T1000 (cell line): ENCODE data around the gene KIRREL1.

Experiments
- DNase-seq: peaks from one replicate; lab custom pipeline; 2025; ENCODE audit warnings: mixed read lengths; lab: John Stamatoyannopoulos, UW

The KIRREL1 gene

DNA sequence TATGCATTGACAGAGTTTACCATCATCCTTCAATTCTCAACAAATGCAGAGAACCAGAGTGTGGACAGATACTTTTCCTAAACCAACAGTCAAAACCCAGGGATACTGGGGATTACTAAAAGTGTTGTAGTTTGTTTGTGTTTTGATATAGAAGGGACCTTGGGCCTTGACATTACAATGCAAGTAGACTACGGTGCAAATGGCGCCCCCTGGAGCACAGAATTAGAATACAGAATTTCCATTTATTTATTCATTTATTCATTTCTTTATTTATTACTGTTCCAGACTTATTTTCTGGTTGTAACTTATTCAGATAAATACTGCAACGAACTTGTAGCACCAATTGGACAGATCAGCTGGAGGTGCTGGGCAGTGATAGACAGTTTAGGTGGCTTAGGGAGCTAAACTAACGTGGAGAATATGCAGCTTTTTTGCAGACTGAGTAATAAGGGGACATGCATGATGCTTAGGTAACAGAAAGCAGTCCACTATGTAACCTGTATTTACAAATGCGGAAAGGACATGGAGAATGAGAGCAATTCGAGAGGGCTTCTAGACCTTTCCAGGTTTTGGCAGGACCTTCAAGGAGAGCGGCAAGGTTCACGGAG is 42.6 kb downstream of the KIRREL1 start:
- no peak for DNase-seq

DNA sequence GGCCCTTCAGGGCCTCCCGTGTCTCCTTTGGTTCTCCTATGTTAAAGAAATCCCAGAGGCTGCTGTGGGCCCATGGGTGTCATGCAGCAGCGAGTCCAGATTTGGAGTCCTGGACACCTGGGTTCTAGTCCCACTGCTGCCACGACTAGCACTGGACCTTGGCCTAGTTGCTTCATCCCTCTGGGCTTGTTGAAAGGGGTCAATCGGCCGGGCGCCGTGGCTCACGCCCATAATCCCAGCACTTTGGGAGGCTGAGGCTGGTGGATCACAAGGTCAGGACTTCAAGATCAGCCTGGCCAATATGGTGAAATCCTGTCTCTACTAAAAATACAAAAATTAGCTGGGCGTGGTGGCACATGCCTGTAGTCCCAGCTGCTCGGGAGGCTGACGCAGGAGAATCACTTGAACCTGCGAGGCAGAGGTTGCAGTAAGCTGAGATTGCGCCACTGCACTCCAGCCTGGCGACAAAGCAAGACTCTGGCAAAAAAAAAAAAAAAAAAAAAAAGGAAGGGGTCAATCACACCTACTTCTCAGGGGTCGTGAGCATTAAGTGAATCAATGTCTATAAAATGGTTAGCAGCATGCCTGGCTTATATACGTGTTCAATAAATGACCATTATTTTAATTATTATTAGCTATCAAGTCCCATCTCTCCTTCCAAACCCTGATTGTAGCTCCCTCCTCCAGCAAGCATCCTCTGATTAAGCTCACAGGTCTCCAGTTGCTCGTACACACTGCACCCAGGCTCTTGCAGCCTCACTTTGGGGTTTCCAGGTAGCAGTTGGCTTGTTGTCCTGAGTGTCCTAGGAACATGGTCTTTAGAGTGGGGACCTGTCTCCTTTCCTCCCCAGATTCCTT is 43.8 kb downstream of the KIRREL1 start:
- peak; percentile 54 for DNase-seq

DNA sequence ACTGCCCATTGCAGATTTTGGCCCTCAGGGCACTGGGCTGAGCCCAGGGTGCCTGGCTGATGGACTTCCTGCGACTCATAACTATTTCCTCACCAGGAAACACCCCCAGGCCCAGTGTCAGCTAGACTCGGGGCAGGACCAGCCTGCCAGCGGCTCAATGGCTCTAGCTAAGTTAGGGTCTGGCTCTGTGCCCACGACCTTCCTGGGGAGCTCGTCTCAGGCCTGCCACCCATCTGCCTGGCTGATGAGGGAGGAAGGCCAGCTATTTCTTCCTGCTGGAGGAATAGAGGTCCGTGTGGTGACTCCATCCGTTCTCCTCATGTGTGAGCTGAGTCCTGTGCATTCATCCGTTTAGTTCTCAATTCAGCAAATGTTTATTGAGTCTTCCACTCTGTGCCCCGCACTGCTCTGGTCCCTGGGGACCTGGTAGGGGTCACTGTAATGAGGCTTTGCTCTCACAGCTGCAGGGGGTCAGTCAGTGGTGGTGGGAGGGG is 44.5 kb downstream of the KIRREL1 start:
- peak; percentile 54 for DNase-seq

DNA sequence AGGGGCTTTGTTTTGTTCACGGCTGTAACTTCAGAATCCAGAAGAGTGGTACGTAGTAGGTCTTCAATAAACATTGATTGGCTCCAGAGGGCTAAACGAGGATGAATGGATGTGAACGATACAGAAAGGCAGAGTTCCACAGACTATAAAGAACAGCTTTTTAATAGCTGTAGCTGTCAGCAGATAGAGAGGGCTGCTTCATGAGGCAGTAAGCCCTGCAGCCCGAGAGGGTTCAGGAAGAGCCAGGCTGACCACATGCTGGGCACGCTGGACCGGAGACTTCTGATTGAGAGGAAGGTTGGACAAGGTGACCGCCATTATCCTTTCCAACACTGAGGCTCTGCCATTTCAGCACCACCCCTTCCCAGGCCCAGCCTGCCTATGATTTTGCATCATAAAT is 45.3 kb downstream of the KIRREL1 start:
- DNase-seq: no peak

DNA sequence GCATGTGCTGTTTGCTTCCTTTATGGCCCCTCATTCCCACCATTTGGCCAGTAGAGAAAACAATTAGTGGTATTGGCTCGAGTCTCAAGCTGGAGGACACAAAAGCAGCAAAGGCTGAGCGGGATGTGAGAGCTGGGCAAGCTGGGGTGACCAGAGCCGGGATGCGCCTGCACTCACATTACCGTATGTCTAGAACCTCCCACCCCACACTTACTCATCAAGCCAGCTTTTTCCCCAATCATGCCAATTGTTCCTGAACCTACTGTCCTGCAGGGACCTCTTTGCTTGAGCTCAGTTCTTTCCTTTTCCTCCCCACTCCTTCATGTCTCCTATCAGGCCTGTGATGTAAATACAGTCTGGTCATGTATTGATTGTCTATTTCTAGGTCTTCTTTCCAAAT is 45.9 kb downstream of the KIRREL1 start:
- no peak for DNase-seq

DNA sequence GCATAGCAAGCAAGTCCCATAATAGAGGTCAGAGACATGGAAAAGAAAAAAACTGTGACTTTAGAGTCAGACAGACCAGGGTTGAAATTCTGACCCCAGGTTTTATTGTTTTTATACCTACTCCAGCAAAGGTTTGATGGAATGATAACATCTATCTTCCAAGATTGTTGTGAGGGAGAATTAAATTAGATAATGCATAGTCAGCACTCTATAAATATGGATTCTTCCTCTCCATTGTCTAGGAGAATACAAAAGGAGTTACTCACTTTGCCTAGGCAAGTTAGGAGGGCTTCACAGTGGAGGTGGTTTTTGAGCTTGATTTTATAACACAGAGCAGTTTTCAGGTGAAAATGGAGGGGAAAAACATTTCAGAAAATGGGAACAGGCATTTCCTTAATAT is 46.9 kb downstream of the KIRREL1 start:
- DNase-seq: no peak

DNA sequence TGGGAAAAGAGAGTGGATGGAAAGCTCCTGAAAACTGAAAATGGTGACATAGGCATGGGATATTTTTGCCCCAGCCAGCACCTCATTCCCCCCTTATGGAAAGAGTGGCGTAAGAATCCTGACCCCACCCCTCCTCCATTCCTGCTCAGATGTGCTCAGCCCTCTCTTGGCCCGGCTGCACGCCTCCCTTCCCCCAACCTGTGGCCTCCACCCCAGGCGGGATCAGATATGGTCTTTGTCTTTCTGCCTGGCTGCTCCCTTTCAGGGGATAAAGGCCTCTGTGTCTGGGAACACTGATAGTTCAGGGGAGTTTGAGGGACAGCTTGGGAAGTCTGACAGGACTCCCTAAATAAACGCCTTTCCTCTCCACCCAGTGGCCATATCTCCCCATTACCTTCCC is 49.8 kb downstream of the KIRREL1 start:
- no peak for DNase-seq

DNA sequence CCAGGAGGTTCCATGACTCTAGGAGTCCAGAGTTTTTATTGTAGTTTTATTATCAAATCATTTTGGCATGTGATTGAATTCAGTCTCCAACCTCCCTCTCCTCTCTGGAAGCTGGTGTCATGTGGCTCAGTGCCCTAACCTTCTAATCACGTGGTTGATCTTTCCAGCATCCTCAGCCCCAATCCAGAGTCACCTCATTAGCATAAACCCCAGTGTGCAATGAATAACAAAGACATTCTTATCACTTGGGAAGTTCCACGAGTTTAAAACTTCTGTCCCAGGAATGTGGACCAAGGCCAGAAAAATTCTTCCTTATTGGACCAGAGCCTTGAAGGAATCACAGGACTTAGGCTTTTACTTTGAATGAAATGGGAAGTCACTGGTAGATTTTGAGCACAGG is 52.2 kb downstream of the KIRREL1 start:
- no peak for DNase-seq

DNA sequence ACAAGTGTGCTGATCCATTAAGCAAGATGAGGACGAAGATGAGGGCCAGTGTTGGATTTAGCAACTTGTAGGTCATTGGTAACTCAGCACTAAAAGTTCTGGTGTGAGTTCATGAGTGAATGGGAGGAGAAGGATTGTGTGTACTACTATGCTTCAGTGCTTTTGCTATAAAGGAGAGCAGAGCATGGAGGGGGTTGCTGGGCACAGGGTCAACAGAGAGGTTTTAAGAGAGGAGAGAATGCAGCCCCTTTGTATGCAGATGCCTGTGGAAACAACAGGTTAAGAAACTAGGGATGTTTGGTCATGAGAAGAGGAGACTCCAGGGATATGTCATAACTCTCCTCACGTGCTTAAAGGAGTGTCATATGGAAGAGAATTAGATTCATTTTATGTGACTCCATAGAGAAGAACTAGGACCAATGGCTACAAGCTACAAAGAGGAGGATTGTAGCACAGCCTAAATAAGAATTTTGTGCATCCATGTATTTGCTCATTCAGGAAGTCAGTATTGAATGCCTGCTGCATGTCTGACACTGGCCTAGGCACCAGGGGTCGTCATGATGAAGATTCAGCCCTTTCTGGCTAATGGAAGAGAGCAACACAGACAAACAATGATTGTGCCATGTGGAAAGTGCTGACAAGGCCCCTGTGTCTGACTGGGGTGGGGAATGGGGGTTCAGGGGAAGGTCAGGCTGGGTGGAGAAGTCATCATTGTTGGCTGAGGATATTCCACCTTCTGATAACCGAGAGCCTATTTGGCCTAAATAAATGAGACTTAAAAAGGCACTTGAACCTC is 53.5 kb downstream of the KIRREL1 start:
- DNase-seq: no peak

DNA sequence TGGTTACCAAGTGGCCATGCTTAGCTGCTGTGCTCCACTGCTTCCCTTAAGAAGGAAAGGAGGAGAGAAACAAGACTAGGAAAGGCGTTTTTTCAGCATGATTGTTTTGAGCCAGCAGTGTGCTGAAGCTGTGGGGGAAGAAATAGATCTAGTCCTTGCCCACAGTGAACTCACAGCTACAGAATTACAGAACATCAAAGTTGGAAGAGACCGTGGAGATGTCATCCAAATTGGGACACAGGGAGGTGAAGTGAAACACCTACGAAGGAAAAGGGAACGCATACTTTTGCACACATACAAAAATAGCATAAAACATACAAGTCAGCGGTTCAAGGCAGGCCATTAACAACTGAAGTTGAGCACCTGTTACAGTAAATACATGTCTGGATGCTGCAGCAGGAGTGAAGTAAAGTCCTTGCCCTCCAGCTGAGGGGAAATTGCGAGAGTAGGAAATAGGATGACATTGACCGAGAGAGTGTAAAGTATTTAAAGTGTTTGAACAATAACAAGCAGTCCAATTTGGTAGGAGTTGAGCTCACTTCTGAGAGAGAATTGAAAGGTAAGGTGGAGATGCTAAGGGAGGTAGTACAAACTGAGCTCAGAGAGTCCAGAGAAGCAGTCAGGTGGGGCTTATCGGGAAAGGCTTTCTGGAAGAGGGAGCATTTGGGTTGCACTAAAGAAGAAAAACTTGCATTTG is 55.1 kb downstream of the KIRREL1 start:
- DNase-seq: no peak

DNA sequence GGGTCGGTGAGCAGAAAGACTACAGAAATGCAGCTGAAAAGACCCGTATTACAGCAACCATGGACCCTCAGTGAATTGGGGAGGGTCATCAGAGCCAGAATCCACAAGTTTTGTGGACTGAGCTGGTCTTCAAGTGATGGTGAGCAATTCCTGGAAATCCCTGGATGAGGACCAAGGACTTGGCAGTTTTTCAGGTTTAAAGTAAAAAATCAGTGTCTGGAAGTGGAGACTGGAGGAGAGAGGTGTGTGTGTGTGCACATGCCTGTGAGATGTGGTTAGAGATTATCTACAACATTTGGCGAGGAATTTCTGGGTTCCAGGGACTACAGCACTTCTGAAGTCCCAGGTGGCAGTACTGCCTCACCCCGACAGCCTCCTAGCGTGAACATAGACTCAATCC is 56.4 kb downstream of the KIRREL1 start:
- no peak for DNase-seq

DNA sequence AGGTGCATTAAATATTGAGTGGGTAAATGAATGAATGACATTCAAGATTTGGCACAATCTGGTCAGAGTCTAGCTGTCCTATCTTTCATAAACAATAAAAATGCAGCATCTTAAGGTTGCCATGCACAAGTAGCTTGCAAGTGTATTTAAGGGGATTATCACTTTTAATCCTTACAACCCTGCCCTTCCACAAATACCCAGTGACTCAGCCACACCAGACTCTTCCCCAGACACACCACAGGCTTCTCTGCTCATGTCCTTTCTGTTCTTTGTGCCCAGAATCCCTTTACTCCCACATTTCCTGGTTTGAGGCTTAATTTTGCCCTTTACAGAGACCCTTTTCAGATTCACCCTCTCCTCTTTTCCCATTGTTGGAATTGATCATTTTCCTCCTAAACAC is 59.8 kb downstream of the KIRREL1 start:
- no peak for DNase-seq

DNA sequence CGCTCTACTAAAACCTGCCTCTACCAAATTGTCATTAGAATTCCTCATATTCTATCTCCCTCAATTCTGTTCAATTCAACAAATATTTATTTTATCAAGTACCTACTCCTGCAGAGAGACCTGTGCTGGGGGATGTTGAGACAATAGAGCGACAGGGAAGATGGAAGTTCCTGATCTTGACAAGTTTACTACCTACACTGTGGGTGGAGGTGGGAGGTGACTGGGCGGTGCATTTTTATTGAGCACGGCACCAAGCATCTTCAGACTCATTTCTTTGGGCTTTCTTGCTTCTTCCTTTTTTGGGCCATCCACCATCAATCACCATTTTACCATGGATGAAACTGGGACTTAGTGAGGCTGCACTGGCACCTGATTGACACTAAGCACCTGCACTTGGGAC is 61.3 kb downstream of the KIRREL1 start:
- no peak for DNase-seq

DNA sequence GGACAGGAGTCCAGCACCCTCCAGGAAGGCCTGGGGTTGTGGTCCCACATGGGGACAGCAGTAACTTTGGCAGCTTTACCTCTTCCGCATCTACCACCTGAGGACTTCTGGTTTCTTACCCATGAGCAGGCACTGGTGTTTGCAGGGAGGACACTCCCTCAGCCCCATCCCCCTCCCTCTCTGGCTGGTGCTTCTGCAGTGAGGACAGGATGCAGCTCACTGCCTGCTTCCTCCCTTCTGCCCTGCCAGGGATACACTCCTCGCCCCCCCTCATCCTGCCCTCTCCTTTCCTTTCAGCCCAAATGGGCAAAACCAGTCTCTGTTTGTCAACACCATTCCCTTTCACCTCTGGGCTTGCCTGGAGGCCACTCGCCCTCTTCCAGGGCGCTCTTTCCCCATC is 62.4 kb downstream of the KIRREL1 start:
- DNase-seq: no peak

DNA sequence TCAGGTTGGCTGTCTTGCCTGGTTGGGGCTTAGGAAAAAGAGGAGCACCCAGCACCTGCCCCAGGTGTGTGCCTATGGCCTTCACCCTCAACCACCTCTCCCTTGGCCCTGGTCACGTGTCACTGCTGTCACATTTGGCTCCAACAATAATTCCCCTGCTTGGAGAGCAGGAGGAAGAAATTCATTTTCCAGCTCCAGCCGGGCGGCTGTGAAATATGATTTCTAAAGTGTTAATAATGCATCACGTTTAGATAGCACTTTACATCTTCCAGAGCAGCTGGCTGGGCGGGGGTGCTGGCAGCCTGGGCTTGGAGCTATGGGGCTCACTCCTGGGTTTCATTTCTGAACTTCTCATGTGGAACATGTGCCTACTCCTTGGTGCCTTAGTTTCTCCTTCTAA is 63.1 kb downstream of the KIRREL1 start:
- DNase-seq: no peak

DNA sequence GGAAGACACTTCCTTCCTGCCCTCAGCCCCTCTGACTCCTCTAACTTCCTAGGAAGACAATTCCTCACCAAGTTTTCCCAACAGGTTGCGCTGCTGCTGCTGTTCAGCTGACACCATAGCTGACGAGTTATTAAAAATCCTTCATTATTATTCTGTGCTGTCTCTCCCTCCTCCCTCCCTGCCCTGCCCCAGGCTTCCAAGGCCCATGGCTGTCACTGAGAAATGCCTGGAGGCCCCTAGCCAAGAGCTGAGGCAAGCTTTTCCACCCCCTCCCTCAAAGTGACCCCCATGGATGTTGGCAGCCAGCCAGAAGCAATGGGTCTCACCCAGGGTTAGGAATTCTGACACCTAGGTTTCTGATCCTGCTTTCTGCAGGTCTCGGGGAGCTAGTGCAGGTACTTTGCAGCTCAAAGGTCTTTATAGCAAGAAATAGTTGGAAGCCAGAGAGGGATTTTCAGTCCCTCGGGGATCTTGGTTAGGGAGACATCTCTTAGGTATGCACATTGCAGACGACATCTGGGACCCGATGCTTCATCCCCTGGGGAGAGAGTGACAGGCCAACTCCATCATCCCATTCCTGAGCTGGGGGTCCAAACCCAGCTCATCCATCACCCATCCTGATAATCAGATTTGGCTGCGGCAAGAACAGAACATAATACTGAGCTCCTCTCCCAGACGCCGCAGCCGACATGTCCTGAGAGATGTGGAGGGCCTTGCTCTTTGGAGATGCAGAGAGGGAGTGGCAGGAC is 65.0 kb downstream of the KIRREL1 start:
- DNase-seq: no peak

DNA sequence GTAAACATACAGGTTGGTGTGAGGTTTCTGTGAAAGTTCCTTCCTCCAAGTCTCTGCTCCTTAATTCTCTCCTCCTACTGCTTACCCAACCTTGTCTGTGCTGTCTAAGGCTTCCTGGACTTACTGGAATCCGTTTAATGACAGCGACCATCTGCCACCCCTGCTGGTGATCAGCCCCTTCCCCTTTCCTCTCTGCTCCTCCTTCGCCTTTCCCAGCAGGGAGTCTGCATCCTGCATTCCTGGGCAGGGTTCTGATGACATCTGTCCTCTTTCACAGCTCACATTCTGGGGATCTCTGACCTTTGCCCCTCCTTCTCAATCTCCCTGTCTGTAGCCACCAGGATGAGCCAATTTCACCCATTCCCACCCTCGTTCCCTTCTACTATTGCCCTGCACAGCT is 66.5 kb downstream of the KIRREL1 start:
- DNase-seq: no peak

DNA sequence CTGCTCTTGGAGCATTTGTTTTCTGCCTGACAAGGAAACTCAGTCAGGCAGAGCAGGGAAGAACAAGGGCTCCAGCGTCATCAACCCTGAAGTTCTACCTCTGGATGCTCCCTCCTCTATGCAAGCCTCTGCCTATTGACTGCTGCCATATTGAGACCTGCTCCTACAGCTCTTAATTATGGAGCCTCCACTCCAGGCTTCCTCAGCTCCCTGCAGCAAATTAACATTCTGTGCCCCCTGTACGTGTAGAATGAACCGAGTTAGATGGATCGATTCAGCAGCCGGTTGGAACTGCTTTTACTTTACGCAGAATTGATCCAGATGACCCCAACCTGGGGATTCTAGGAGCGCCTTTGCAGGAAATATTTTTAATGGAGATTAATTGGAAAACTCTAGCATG is 68.7 kb downstream of the KIRREL1 start:
- DNase-seq: no peak

DNA sequence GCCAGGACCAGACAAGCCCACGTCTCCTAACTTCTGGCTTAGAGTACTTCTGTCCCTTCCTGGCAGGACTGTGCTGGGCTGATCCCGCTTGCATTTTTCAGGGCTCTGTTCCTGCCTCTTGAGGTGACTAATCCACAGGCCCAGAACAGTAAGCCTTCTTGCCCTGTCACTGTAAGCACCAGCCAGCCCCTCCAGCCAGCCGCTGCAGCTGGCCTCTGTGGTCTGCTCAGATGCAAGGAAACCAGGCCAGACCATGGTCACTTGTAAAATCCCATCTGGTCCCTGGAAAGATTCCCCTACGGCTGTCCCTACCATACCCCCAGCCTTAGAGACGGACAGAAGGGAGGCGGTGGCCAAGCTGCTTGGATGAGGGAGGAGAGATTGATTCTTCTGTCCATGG is 74.2 kb downstream of the KIRREL1 start:
- no peak for DNase-seq

DNA sequence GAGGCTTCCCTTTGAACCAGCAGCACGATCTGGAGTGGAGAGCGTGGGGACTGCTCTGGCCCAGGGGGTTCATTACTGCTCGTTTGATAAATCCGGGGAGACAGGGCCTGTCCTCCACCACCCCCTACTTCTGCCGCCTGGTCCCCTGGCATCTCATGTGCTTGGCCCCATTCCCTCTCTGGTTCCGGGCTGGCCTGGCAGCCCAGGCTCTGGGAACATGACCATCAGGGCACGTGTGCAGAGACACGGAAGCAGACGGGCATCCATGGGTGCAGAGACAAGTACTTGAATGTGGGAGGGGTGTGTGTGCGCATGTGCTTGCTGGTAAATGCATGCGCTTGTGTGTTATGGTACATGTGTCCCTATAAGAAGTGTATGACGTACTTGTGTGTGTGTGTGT is 75.5 kb downstream of the KIRREL1 start:
- no peak for DNase-seq

DNA sequence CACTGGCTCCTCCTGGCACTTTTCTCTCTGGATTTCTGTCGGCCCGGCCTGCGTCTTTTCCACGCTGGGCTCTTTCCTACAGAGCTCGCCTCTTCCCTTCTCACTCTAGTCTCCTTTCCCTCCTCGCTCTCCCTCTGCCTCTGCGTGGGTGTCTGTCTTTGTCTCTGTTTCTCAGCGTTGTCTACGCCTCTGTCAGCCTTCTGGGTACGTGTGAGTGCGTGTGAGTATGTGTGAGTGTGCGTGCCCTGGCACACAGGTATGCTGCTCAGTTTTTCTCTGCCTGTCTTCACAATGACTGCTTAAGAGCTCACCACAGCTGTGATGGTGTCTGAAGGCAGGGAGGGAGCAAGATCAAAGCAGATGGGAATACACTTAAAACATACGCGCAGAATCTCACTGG is 77.7 kb downstream of the KIRREL1 start:
- DNase-seq: no peak
